ENCODE results near the gene PHACTR2. TPM values are rescaled to one million over a fixed set of nuclear protein-coding genes. Genes with fewer than 3 reads are reported as not detected.
A peak's percentile ranks its signal among the peaks of the same experiment; 100 is the strongest.

Gene PHACTR2
- total and polyA plus RNA-seq, 8 donors: 3.0 to 126 (median 33.9) TPM

DNA sequence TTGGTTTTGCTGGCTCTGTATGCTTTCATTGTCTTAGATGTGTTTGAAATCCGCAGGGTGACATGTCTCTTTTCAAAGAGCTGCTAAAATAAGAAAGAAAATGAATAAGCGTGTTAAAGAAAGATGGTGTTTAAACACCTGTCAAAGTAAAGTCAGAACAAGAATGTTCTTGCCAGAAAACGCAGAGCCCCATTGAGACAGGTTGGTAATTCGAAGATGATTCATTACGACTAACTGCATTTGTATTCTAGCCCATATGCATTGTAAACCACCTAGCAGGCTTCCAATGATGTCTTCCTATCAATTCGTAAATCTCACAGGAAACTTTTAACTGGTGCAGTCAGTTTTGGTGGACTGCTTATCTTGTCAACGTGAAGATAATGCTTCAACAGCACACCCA lies 16.8 kb downstream of the PHACTR2 start:
- 68 to 76% (median 74%) methylated on average over 7 of the region's 7 CpGs for WGBS, 5 donors
- peak overlapping the region in 2 of 5 donors; percentile 72 to 75 for H3K27ac ChIP-seq

DNA sequence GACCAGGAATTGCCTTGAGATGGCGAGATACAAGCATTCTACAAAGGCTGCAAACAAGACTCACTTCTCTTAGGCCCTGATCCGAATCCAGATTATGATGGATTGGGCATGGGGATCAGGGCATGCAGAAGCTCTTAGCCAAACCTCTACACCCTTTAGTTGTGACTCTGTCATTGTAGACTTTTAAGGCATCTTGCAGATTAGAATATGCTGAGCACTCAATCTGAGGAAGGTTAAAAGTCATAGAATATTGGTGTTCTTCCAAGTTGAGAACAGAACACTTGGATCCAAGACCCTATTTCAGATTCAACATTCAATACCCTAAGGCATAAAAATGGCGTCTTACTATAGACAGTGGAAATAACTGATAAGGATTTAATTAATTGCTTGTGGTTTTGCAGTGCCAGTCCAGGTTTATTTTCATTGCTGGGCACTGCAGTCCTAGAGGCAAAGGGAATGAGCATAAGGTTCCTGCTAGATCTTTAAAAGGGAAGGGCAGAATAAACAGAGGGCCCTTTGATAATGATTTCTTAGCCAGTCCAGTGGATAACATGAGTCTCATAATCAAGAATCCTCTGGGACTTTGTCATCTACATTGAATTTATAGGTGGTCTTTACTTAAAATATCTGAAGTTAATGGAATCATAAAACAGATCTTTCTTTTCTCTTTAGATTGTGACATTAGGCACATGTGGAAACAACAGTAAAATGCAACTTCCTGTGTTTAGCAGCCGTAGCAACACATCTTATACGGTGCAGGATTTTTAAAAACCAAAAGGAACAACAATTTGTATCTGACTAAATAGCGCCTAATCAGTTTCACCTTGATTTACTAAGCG lies 17.6 kb downstream of the PHACTR2 start:
- H3K4me1 ChIP-seq: peaks cover 66 to 100% (median 80%) of the 10 kb centered on the region in 4 donors
- WGBS, 5 donors: 43 to 61% (median 48%) methylated on average over 7 of the region's 7 CpGs
- H3K36me3 ChIP-seq: no peaks in the 10 kb centered on the region
- peak in 1 of 3 donors; percentile 12 for TF ChIP-seq POLR2AphosphoS5 (IDR thresholded peaks at IDR 0.05)
- TF ChIP-seq EP300 (IDR thresholded peaks at IDR 0.05): no peak
- no peaks in the 10 kb centered on the region for H3K27me3 ChIP-seq
- H3K27ac ChIP-seq: peak overlapping the region in 4 of 5 donors; percentile 52 to 75 (median 70)
- intact Hi-C loops (cut with DNase I; ENCODE audit: low total_unique reads): no loop called here
- DNase-seq: peak in 1 of 2 donors; percentile 47
- H3K9me3 ChIP-seq: no peaks in the 10 kb centered on the region
- H3K4me3 ChIP-seq: no peak overlapping the region

More for the DNA sequence above, 16.8 kb downstream of the PHACTR2 start:
- no peak for TF ChIP-seq CTCF (IDR thresholded peaks at IDR 0.05)
- TF ChIP-seq POLR2A (IDR thresholded peaks at IDR 0.05): no peak
- TF ChIP-seq EP300 (IDR thresholded peaks at IDR 0.05): no peak
- TF ChIP-seq POLR2AphosphoS5 (IDR thresholded peaks at IDR 0.05): no peak
- H3K9me3 ChIP-seq: no peaks in the 10 kb centered on the region
- intact Hi-C loops (cut with DNase I; ENCODE audit: low total_unique reads): no loop called here
- no peak for DNase-seq
- no peak overlapping the region for H3K4me3 ChIP-seq
- no peaks in the 10 kb centered on the region for H3K27me3 ChIP-seq
- no peaks in the 10 kb centered on the region for H3K36me3 ChIP-seq
- H3K4me1 ChIP-seq: peaks cover 66 to 100% (median 82%) of the 10 kb centered on the region in 4 donors

GRCh38 chr6:143695969-143696663 lies 18.4 kb downstream of the PHACTR2 start:
- H3K4me1 ChIP-seq: peaks cover 62 to 100% (median 77%) of the 10 kb centered on the region in 4 donors
- 31 to 51% (median 31%) methylated on average over 4 of the region's 4 CpGs for WGBS, 5 donors

DNA sequence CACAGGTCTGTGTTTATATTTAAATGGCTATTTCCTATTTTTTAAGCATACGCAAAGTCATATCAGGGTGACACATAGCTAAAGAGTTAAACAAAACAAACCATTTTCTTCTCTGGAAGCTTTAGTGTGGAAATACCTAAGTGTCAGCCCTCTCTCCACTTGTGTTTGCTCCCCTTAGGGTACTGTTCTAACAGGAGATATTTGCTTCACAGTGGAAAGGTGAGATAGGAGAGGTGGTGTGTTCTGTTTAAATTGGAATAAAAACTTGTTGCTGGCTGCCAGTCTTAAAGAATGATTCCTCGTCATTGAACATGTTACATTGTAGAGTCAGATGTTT lies 18.9 kb downstream of the PHACTR2 start:
- no peaks in the 10 kb centered on the region for H3K36me3 ChIP-seq
- peaks cover 57 to 100% (median 74%) of the 10 kb centered on the region in 4 donors for H3K4me1 ChIP-seq
- no peaks in the 10 kb centered on the region for H3K9me3 ChIP-seq

More at GRCh38 chr6:143695969-143696663, 18.4 kb downstream of the PHACTR2 start:
- intact Hi-C loops (cut with DNase I; ENCODE audit: low total_unique reads): no loop called here
- TF ChIP-seq EP300 (IDR thresholded peaks at IDR 0.05) (no peak), POLR2A (IDR thresholded peaks at IDR 0.05) (no peak)
- H3K9me3 ChIP-seq: no peaks in the 10 kb centered on the region
- no peak for DNase-seq
- H3K27me3 ChIP-seq: no peaks in the 10 kb centered on the region
- H3K27ac ChIP-seq: peak overlapping the region in 4 of 5 donors; percentile 52 to 75 (median 70)
- no peaks in the 10 kb centered on the region for H3K36me3 ChIP-seq
- no peak overlapping the region for H3K4me3 ChIP-seq

GRCh38 chr6:143697076-143697800 lies 19.5 kb downstream of the PHACTR2 start:
- DNase-seq: no peak
- Histone ChIP-seq H3K4me1 (peaks cover 51 to 98% (median 71%) of the 10 kb centered on the region in 4 donors), H3K36me3 (no peaks in the 10 kb centered on the region), H3K9me3 (no peaks in the 10 kb centered on the region), H3K27ac (peak overlapping the region in 4 of 5 donors; percentile 52 to 75 (median 70)), H3K4me3 (no peak overlapping the region), H3K27me3 (no peaks in the 10 kb centered on the region)
- TF ChIP-seq CTCF (IDR thresholded peaks at IDR 0.05) (no peak), EP300 (IDR thresholded peaks at IDR 0.05) (no peak), POLR2A (IDR thresholded peaks at IDR 0.05) (no peak), POLR2AphosphoS5 (IDR thresholded peaks at IDR 0.05) (no peak)
- 20 to 40% (median 27%) methylated on average over 2 of the region's 2 CpGs for WGBS, 5 donors
- intact Hi-C loops (cut with DNase I; ENCODE audit: low total_unique reads): no loop called here

More for the DNA sequence above, 18.9 kb downstream of the PHACTR2 start:
- intact Hi-C loops (cut with DNase I; ENCODE audit: low total_unique reads): no loop called here
- peak in 1 of 2 donors; percentile 41 for DNase-seq
- H3K27ac ChIP-seq: peak overlapping the region; percentile 31 to 75 (median 68)
- peak in 2 of 3 donors; percentile 20 to 25 for TF ChIP-seq POLR2AphosphoS5 (IDR thresholded peaks at IDR 0.05)
- no peak for TF ChIP-seq EP300 (IDR thresholded peaks at IDR 0.05)
- TF ChIP-seq POLR2A (IDR thresholded peaks at IDR 0.05): no peak
- H3K27me3 ChIP-seq: no peaks in the 10 kb centered on the region
- 27 to 45% (median 35%) methylated on average over 2 of the region's 2 CpGs for WGBS, 5 donors
- no peak overlapping the region for H3K4me3 ChIP-seq
